GM18873 (cell line): ENCODE data around the gene PLEKHH3.

Experiments used
- ATAC-seq: cut with Tn5 transposase; IDR thresholded peaks from one replicate; pipeline ENCODE4 v1.9.1; 2021; ENCODE audit warnings: mild to moderate bottlenecking, moderate library complexity, moderate number of reproducible peaks; ENCODE audit not compliant: unreplicated experiment, low FRiP score

Gene PLEKHH3, protein sequence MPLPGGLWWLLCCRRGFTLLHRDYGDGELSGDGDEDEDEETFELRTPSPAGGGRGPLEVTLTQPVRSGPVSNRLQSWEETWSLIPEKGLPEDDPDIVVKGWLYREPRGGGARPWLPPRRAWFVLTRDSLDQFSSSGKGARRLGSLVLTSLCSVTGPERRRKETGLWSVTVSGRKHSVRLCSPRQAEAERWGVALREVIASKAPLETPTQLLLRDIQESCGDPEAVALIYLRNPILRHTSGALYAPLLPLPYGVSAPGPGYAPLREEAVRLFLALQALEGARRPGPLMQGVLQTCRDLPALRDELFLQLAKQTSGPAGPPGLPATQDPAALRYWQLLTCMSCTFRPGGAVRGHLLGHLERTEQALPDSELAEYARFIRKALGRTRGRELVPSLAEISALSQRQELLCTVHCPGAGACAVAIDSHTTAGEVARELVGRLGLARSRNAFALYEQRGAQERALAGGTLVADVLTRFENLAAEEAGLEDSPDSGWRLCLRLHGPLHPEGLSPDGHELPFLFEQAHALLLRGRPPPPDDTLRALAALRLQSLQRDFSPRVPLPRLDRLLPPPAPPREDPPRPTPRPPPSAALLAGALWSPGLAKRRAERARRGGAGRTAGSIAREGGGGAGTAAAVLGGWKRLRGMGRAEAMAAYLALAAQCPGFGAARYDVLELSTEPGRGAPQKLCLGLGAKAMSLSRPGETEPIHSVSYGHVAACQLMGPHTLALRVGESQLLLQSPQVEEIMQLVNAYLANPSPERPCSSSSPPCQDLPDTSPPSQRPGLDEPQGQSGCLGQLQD

DNA sequence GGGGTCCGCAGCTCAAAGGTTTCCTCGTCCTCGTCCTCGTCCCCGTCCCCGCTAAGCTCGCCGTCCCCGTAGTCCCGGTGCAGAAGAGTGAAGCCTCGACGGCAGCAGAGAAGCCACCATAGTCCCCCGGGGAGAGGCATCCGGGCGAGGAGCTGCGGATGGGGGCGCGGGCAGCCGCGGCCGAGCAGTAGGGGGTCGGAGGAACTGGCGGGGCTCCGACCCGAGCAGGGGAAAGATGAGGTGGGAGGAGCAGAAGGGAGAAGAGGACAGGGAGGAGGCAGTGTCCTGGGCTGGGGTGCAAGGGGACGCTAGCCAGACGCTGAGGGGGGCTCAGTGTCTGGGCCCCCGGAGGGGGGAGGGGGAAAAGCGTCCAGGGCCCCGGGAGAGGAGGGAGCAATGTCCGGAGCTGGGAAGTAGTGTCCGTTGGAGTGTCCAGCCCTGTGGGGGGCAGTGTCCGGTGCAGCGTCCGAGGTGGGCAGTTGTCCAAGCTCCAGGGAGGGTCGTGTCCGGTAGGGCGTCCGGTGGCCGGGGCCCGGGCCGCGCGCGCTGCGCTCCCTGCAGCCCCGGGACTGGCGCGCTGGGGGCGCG is at the start of gene PLEKHH3:
Gene PLEKHH3 (minus strand): TSS at position 571 of the 588 bp plus-strand sequence. CDS start 431 bp downstream, at position 140.
- no peak for ATAC-seq

DNA sequence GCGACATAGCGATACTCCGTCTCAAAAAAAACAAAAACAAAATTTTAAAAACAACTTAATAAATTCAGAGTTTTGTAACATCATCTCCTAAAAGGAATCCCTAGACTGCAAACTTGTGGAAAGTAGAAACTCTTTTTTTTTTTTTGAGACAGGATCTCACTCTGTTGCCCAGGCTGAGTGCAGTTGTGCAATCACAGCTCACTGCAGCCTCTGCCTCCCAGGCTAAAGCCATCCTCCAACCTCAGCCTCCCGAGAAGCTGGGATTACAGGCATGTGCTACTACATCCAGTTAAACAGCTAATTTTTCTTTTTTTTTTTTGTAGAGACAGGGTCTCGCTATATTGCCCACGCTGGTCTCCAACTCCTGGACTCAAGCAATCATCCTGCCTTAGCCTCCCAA is 48.3 kb upstream of the PLEKHH3 start:
- ATAC-seq, result no peak

DNA sequence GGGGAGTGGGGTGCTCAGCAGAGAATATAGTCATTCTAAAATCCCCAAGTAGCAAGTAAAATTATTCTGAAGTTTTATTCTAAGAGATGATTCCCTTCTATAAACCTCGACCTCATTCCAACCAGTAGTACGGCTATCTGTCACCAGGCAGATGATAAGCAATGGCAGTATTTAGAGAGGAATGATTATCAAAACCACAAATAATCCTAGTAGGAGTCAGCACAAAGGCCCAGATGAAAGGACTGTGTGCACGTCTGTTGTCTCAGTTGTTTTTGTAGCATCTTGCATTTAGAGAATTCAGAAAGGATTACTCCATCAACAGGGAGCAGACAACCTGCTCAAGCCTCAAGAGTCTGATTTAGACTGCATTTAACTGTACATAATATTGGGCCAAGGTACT is 46.8 kb upstream of the PLEKHH3 start:
- no peak for ATAC-seq

DNA sequence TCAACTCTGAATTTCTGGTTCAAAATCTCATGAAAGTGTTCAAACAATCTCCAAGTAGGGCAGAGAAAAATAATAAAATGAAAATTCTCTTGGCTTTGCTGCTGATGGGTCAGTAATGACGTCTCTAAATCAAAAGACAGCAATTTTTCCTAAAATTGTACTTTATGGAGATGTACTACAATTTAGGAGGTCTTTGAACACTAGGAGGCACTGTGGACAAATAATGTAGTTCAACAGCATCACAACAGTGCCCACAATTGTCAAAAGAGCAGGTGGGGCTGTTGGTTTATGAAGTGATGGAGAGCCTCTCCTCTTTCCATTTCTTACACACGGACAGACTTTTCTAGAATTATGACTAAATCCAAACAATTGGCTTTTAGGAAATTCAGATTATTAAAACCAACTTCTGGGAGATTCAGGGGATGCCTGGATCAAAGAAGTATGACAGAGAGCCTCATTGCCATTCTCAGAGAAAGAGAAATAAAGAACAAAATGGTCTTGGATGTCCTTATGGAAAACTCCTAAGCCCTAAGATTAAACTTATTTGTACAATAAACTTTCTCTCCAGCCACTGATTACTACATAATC is 44.3 kb upstream of the PLEKHH3 start:
- ATAC-seq, result no peak

DNA sequence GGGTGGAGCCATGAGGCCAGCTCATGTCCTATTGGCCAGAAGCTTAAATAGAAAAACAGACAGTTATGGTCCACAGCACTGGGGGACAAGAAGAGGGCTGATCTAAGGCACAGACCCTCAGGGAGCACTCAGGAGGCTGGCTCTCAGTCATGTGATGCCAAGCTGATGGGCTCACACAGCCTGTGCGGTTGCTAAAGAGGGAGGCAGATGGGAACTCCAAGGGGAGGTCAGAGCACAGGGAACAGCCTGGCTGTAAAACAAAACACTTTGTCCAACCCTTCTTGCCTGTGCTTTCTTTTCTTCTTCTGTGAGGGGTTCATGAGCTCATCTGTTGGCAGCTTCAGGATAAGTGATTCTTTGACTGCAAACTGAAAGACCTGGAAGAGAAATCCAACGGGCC is 32.8 kb upstream of the PLEKHH3 start:
- ATAC-seq, result no peak

DNA sequence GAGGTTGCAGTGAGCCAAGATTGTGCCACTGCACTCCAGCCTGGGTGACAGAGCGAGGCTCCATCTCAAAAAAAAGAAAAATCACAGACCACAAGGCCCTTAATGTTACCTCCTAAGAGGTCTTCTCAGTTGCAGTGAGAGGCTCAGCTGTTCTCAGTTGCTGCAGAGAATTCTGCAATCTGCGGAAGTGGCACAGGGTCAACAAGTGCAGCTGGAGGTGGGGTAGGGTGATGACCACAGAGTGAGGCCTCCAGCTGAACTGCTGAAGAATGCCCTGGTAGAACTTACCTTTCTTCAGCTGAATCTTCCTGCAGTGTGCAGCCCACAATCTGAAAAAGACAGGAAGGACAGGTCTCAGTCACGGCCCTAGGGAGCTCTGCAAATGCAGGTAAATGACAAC is 31.8 kb upstream of the PLEKHH3 start:
- no peak for ATAC-seq

DNA sequence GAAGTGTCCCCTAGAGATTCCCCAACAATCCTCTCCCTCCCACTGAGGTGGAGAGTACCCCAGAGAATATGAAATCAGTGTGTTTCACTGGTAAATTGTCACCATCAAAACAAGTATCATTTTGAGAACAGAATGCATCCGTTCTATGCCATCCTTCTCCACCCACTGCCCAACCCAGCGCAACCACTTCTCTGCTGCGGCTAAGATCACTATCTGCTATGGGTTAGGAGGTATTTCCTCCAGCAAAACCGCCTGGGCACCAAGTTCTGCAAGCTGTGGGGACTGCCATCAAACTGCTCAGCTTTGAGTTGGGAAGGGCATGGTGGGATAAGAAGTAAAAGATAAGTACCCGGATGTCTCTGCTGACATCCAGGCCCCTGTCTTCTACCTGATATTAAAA is 29.9 kb upstream of the PLEKHH3 start:
- no peak for ATAC-seq

DNA sequence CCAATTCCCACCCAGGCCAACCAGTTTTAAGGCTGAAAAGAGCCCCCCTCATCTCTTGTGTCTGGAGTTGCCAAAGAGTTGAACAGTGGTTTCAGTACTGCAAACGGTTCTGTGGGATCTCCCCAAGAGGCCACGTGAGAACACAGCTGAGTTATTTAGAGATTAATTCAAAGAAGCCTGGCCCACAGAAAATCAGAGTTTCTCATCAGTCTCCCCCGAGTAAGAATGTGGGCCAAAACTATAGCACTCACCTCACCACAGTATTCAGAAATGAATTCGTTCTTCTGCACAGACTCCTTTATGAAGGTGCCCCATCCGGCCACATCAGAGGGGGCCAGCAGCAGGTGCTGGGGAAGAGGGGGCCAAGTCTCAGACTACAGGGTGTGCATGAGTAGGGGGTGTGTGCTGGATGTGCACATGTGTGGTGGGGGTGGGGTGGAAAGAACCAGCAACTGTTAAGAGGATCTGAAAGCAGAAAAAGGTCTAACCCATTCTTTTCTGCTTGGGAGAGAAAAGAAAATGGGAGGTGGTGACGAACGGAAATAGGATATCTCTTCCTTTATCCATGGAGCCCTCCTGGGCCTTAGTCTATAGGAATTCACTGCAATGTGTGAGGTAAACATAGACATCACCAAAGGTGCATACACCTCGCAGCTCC is 28.2 kb upstream of the PLEKHH3 start:
- ATAC-seq, result peak; percentile 68

DNA sequence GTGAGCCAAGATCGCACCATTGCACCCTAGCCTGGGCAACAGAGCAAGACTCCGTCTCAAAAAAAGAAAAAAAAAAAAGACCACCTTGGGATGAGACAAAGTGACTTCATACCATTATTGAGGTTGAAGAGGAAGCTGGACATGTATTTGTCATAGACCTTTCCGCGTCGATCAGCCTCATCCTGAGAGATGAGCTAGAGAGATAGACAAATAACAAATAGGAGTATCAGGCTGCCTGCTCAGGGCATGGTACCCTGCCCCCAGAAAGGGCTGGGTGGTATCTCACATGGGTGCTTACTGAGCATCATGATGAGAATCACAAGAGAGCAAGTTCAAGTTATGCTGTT is 27.7 kb upstream of the PLEKHH3 start:
- ATAC-seq, result no peak

DNA sequence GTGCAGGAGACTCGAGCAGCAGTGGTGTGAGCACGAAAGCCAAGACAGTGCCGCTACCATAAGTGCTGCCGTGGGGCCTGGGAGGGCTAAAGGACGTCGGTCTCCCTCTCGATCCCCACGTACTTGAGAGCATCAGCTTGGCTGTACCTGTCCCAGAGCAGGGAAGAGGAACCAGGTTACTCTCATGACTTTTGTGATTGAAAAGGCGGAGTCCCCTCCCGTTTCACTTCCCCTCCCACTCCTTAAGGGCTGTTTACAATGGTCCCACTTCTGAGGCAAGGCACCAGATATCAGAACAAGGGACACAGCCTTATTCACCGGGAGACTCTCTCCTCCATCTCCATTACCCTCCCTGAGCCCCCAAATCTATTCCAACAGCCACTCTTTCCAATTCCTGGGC is 25.7 kb upstream of the PLEKHH3 start:
- no peak for ATAC-seq

DNA sequence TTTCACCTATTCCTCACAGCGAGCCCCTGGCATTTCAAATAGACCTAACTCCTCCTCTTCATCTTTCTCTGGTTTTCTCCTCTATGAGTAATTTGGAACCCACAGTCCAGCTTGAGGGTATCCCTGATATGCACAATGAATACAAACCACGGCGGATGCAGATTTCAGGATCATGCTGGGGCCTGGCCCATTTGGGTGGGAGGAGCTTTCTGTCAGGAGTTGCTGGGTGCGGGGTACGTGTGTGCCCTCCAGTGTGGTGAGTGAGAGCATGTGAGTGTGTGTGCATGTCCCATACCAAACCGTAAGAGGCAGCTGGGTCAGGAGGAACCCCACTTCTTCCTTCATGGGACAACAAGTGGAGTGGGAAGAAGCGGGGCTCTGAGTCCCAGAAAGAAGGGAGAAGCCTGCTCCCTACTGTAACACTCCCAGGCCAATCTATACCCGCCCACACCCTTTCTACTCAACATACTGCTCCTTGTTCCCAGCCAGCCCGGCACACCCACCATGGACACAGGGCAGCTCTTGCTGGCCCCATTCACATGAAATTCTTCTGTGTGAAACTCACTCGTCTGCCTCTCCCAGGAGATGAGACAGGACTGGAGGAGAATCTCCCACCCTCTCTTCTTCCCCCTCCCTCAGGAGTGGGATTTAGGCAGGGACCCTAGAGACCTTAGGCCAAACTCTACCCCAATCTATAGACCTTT is 23.9 kb upstream of the PLEKHH3 start:
- ATAC-seq, result no peak

DNA sequence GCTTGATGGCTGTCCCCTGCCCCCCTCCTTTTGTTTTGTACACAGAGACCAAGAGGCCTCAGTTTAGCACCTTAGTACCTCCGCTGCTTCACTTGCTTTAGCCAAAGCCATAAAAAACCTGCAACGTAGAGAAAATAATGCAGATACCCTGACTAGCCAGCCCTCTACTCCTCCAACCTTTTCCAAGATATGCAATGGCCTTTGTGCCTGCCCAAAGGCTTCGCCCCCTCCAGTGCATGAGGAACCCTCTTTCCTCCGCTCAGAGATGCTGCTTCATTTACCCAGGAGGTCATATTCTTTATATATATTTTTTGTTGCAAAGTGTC is 22.6 kb upstream of the PLEKHH3 start:
- no peak for ATAC-seq

DNA sequence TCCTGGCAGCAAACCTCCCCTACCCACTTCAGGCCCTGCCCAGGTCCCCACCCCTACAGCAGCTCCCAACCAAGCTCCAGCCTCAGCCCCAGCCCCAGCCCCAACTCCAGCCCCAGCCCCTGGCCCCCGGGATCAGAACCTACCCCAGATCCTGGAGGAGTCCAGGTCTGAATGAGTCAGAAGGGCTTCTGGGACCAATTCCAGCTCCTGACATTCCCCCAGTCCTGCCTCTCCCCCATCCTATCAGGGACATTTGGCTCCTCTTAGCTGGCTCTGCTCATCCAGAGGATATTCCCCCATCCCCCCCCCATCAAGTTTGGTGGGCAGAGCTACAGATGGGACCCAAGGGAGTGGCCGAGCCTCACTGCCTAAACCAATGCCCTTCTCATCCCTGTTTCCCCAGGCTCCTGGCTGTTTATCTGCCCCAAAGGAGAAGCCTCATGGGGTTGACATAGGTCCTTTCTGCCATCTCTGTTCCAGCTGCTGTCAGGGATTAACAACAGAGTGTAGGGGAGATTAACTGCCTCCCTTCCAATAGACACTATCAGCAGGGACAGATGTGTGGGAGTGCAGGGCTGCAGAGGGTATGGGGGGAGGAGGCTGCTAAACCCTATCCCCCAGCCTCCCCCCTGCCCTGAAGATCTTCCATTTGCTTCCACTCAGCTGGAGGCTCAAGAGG is 22.1 kb upstream of the PLEKHH3 start:
- no peak for ATAC-seq

DNA sequence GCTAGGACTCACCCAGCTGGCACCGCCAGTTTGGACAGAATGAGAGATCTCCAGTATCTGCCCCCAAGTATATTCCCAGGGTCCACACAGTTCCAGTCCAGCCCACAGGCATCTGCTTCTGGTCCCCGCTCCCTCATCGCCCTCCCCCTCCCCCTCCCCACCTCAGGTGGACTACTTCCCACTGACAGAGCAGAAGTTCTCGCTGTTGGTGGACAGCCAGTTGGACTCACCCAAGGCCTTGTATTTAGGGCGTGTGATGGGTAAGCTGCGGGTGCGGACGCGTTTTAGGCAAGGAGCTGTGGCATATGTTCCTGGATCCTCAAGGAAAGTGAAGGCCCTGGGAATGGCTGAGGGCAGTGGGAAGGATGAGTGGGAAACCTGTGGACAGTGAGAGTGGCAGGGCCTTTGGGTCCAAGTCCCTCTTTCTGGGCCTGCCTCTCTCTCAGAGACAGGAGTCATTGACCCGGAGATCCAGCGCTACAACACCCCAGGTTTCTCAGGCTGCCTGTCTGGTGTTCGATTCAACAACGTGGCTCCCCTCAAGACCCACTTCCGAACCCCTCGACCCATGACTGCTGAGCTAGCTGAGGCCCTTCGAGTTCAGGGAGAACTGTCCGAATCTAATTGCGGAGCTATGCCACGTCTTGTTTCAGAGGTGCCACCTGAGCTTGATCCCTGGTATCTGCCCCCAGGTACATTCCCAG is 20.5 kb upstream of the PLEKHH3 start:
- no peak for ATAC-seq

DNA sequence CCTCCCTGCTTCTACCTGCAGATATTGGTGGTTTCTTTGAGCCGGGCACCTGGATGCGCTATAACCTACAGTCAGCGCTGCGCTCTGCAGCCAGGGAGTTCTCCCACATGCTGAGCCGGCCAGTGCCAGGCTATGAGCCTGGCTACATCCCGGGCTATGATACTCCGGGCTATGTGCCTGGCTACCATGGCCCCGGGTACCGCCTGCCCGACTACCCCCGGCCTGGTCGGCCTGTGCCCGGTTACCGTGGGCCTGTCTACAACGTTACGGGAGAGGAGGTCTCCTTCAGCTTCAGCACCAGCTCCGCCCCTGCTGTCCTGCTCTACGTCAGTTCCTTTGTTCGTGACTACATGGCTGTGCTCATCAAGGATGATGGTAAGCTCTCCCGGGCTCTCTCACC is 18.7 kb upstream of the PLEKHH3 start:
- no peak for ATAC-seq

DNA sequence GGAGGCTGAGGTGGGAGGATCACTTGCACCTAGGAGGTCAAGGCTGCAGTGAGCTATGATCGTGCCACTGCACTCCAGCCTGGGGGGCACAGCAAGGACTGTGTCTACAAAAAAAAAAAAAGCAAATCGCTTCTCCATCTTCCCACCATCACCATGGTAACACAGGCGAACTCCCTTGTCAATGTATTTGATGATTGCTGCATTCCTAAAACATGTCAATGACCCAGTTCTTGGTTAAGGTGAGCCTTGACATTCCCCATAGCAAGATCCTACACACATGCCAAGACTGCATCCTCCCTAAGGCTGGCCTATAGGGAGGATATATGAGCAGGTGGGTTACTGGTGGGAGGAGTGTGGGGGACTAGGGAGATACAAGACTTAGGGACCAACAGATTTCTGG is 17.7 kb upstream of the PLEKHH3 start:
- no peak for ATAC-seq

DNA sequence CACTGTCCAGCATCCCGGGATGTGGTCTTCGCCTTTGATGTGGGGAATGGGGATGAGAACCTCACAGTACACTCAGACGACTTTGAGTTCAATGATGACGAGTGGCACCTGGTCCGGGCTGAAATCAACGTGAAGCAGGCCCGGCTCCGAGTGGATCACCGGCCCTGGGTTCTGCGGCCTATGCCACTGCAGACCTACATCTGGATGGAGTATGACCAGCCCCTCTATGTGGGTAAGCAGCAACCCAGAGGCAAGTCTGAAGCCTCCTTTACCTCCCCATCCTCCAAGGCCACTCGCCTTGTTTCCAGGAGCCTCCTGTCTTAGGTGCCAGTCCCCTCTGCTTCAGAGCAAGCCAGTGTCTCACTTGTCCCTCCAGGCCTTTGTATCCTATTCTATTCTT is 15.7 kb upstream of the PLEKHH3 start:
- ATAC-seq, result no peak

DNA sequence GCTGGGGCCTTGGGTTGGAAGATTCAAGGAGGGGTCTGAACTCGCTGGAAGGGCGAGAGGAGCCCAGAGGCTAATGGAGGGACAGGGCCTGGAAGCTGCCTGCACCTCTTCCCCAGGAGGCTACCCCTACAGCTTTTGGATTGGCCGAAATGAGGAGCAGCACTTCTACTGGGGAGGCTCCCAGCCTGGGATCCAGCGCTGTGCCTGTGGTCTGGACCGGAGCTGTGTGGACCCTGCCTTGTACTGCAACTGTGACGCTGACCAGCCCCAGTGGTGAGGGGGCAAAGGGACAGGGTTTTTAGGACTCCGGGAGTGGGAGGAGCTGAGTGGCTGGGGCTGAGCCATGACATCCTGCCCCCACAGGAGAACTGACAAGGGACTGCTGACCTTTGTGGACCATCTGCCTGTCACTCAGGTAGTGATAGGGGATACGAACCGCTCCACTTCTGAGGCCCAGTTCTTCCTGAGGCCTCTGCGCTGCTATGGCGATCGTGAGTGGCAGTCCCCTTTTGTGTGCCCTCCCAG is 14.3 kb upstream of the PLEKHH3 start:
- ATAC-seq, result no peak

DNA sequence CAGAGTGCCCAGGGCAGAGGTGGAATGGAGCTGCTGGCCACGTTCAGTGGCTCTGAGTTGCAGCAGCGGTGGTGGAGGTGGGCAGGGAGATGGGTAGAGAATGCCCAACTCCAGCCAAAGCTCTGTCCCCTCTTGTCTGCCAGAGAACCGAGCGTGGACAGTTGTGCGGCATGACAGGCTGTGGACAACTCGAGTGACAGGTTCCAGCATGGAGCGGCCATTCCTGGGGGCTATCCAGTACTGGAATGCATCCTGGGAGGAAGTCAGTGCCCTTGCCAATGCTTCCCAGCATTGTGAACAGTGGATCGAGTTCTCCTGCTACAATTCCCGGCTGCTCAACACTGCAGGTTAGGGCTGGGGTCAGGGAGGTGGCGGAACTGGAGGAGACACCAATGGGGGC is 13.8 kb upstream of the PLEKHH3 start:
- no peak for ATAC-seq
